ENCODE results near the gene MCHR1.

GRCh38 chr22:40679249-40679963 is at the start of gene MCHR1:
- TF ChIP-seq CTCF (IDR thresholded peaks at IDR 0.05) (no peak), POLR2AphosphoS5 (IDR thresholded peaks at IDR 0.05) (no peak)
